ENCODE measurements around the gene TAGAP. TPM values are rescaled to one million over a fixed set of nuclear protein-coding genes. Genes with fewer than 3 reads are reported as not detected.

Gene TAGAP
- total and polyA plus RNA-seq, 4 donors = 0.56 to 2.0 (median 1.1) TPM

- Histone ChIP-seq H3K9ac (ENCODE audit: low read depth in 1 of 2, low read length in 2 of 2) (no peak overlapping the region), H3K36me3 (ENCODE audit: control insufficient read depth in 4 of 4, insufficient read depth in 3 of 4, low read depth in 1 of 4, low read length in 3 of 4) (no peaks in the 10 kb centered on the region), H3K4me1 (ENCODE audit: control insufficient read depth in 4 of 4, insufficient read depth in 4 of 4, low read length in 3 of 4) (no peaks in the 10 kb centered on the region), H3K27ac (ENCODE audit: low read depth in 1 of 2, low read length in 2 of 2) (no peak overlapping the region), H3K27me3 (ENCODE audit: control insufficient read depth in 4 of 4, insufficient read depth in 4 of 4, low read length in 3 of 4) (no peaks in the 10 kb centered on the region), H3K4me3 (ENCODE audit: low read depth in 1 of 3, low read length in 3 of 3) (no peak overlapping the region), H3K9me3 (ENCODE audit: control insufficient read depth in 4 of 4, low read length in 3 of 4) (no peaks in the 10 kb centered on the region)
- DNase-seq (ENCODE audit: low spot score) = no peak
- WGBS = 90% methylated on average over 3 of the region's 3 CpGs
- TF ChIP-seq EGR1 (IDR thresholded peaks at IDR 0.05; ENCODE audit: low read depth in 2 of 2) (no peak), GABPA (IDR thresholded peaks at IDR 0.05 in 1 of 2, conservative IDR thresholded peaks at IDR 0.05 in 1 of 2) (no peak), CTCF (IDR thresholded peaks at IDR 0.05; ENCODE audit: low read depth, low read length, missing input control) (no peak), FOXA2 (IDR thresholded peaks at IDR 0.05) (no peak)
Measured at GRCh38 chr6:159089443-159089842, 44.7 kb upstream of the TAGAP start.

GRCh38 chr6:159086033-159086618, 41.3 kb upstream of the TAGAP start:
- no peak for DNase-seq (ENCODE audit: low spot score)
- Histone ChIP-seq H3K27ac (ENCODE audit: low read depth in 1 of 2, low read length in 2 of 2) (no peak overlapping the region), H3K36me3 (ENCODE audit: control insufficient read depth in 4 of 4, insufficient read depth in 3 of 4, low read depth in 1 of 4, low read length in 3 of 4) (no peaks in the 10 kb centered on the region), H3K4me3 (ENCODE audit: low read depth in 1 of 3, low read length in 3 of 3) (no peak overlapping the region), H3K9me3 (ENCODE audit: control insufficient read depth in 4 of 4, low read length in 3 of 4) (no peaks in the 10 kb centered on the region), H3K9ac (ENCODE audit: low read depth in 1 of 2, low read length in 2 of 2) (no peak overlapping the region), H3K4me1 (ENCODE audit: control insufficient read depth in 4 of 4, insufficient read depth in 4 of 4, low read length in 3 of 4) (no peaks in the 10 kb centered on the region), H3K27me3 (ENCODE audit: control insufficient read depth in 4 of 4, insufficient read depth in 4 of 4, low read length in 3 of 4) (no peaks in the 10 kb centered on the region)
- no peak for TF ChIP-seq RXRA (IDR thresholded peaks at IDR 0.05)
- TF ChIP-seq SP1 (IDR thresholded peaks at IDR 0.05) = no peak
- TF ChIP-seq HNF4A (conservative IDR thresholded peaks at IDR 0.05) = no peak
- TF ChIP-seq FOXA1 (IDR thresholded peaks at IDR 0.05) = no peak
- TF ChIP-seq GABPA (IDR thresholded peaks at IDR 0.05 in 1 of 2, conservative IDR thresholded peaks at IDR 0.05 in 1 of 2) = no peak
- WGBS = 82% methylated on average over 2 of the region's 2 CpGs

- no peaks in the 10 kb centered on the region for H3K4me1 ChIP-seq (ENCODE audit: control insufficient read depth in 4 of 4, insufficient read depth in 4 of 4, low read length in 3 of 4)
- no peak overlapping the region for H3K27ac ChIP-seq (ENCODE audit: low read depth in 1 of 2, low read length in 2 of 2)
- H3K9ac ChIP-seq (ENCODE audit: low read depth in 1 of 2, low read length in 2 of 2) = no peak overlapping the region
- no peak overlapping the region for H3K4me3 ChIP-seq (ENCODE audit: low read depth in 1 of 3, low read length in 3 of 3)
- no peaks in the 10 kb centered on the region for H3K9me3 ChIP-seq (ENCODE audit: control insufficient read depth in 4 of 4, low read length in 3 of 4)
- DNase-seq (ENCODE audit: low spot score) = no peak
- TF ChIP-seq YY1 (IDR thresholded peaks at IDR 0.05) = no peak
- no peaks in the 10 kb centered on the region for H3K36me3 ChIP-seq (ENCODE audit: control insufficient read depth in 4 of 4, insufficient read depth in 3 of 4, low read depth in 1 of 4, low read length in 3 of 4)
- WGBS = 90% methylated on average over 7 of the region's 7 CpGs
- H3K27me3 ChIP-seq (ENCODE audit: control insufficient read depth in 4 of 4, insufficient read depth in 4 of 4, low read length in 3 of 4) = no peaks in the 10 kb centered on the region
Measured at GRCh38 chr6:159085396-159085895, 40.7 kb upstream of the TAGAP start.

GRCh38 chr6:159084493-159085091, 39.8 kb upstream of the TAGAP start:
- H3K27me3 ChIP-seq (ENCODE audit: control insufficient read depth in 4 of 4, insufficient read depth in 4 of 4, low read length in 3 of 4) = no peaks in the 10 kb centered on the region
- H3K4me1 ChIP-seq (ENCODE audit: control insufficient read depth in 4 of 4, insufficient read depth in 4 of 4, low read length in 3 of 4) = no peaks in the 10 kb centered on the region
- no peaks in the 10 kb centered on the region for H3K36me3 ChIP-seq (ENCODE audit: control insufficient read depth in 4 of 4, insufficient read depth in 3 of 4, low read depth in 1 of 4, low read length in 3 of 4)
- H3K4me3 ChIP-seq (ENCODE audit: low read depth in 1 of 3, low read length in 3 of 3) = no peak overlapping the region
- TF ChIP-seq CTCF (IDR thresholded peaks at IDR 0.05; ENCODE audit: low read depth, low read length, missing input control) = no peak
- no peak for TF ChIP-seq FOXA2 (IDR thresholded peaks at IDR 0.05)
- TF ChIP-seq ATF3 (IDR thresholded peaks at IDR 0.05) = no peak
- no peak for TF ChIP-seq HNF4A (conservative IDR thresholded peaks at IDR 0.05)
- no peak for TF ChIP-seq YY1 (IDR thresholded peaks at IDR 0.05)
- no peak for TF ChIP-seq RXRA (IDR thresholded peaks at IDR 0.05)
- no peak for TF ChIP-seq FOXA1 (IDR thresholded peaks at IDR 0.05)
- no peak for TF ChIP-seq TAF1 (conservative IDR thresholded peaks at IDR 0.05)
- TF ChIP-seq JUND (IDR thresholded peaks at IDR 0.05) = no peak
- TF ChIP-seq REST (IDR thresholded peaks at IDR 0.05) = no peak
- no peak for TF ChIP-seq SP1 (IDR thresholded peaks at IDR 0.05)
- TF ChIP-seq EGR1 (IDR thresholded peaks at IDR 0.05; ENCODE audit: low read depth in 2 of 2) = no peak
- TF ChIP-seq NR2F2 (IDR thresholded peaks at IDR 0.05) = no peak
- H3K27ac ChIP-seq (ENCODE audit: low read depth in 1 of 2, low read length in 2 of 2) = no peak overlapping the region
- no peak overlapping the region for H3K9ac ChIP-seq (ENCODE audit: low read depth in 1 of 2, low read length in 2 of 2)
- no peaks in the 10 kb centered on the region for H3K9me3 ChIP-seq (ENCODE audit: control insufficient read depth in 4 of 4, low read length in 3 of 4)
- WGBS = 73% methylated on average over 2 of the region's 2 CpGs
- DNase-seq (ENCODE audit: low spot score) = no peak
